RWPE1 (cell line): ENCODE data around the gene EEA1.

Experiments used
- CTCF ChIA-PET: fragments of 350-600 bp; sonication (Branson Sonifier 250); formaldehyde crosslinking; extraction: SDS; loops from one replicate; lab custom pipeline; 2021; lab: Yijun Ruan, JAX
- POLR2A ChIA-PET: fragments of 400-600 bp; formaldehyde crosslinking; extraction: SDS; loops from one replicate; lab custom pipeline; 2020; ENCODE audit warnings: antibody characterized with exemption; ENCODE audit not compliant: low non-redundant PET; lab: Yijun Ruan, JAX
- DNase-seq: peaks from one replicate; pipeline ENCODE4 v3.0.0; 2012; ENCODE audit warnings: low spot score
- H3K27ac ChIP-seq: fragments of 450-650 bp; 2 replicates; pipeline ENCODE4 v1.5.1; 2017
- CTCF ChIP-seq: fragments of 450-650 bp; conservative IDR thresholded peaks from 2 replicates; pipeline ENCODE4 v1.5.1; 2017; ENCODE audit warnings: low read depth, mild to moderate bottlenecking

Gene EEA1

GRCh38 chr12:92914170-92914569 is 14.9 kb downstream of the EEA1 start:
- ChIA-PET POLR2A (no interaction called here), CTCF (no interaction called here)
- no peak for DNase-seq
- H3K27ac ChIP-seq = peak overlapping the region; percentile 44; the same call in 1 of the 2 replicates
- no peak for TF ChIP-seq CTCF

GRCh38 chr12:92912672-92913071 is 16.4 kb downstream of the EEA1 start:
- TF ChIP-seq CTCF = no peak
- DNase-seq = no peak
- H3K27ac ChIP-seq = no peak overlapping the region
- CTCF ChIA-PET = no interaction called here
- POLR2A ChIA-PET = no interaction called here

GRCh38 chr12:92912052-92912451 is 17.0 kb downstream of the EEA1 start:
- no peak overlapping the region for H3K27ac ChIP-seq
- DNase-seq = peak; percentile 69
- CTCF ChIA-PET = no interaction called here
- POLR2A ChIA-PET = no interaction called here
- TF ChIP-seq CTCF = no peak

GRCh38 chr12:92911339-92911738 is 17.8 kb downstream of the EEA1 start:
- DNase-seq = no peak
- no peak overlapping the region for H3K27ac ChIP-seq
- ChIA-PET CTCF (interaction anchor here (0.7 kb wide), 1 partner anchor 493 kb away, joined by 4 read pairs; no protein-coding TSS in a partner anchor), POLR2A (no interaction called here)
- no peak for TF ChIP-seq CTCF

- DNase-seq = no peak
- no peak for TF ChIP-seq CTCF
- ChIA-PET CTCF (no interaction called here), POLR2A (no interaction called here)
- no peak overlapping the region for H3K27ac ChIP-seq
These were observed 21.0 kb downstream of the EEA1 start for GRCh38 chr12:92908108-92908507.

GRCh38 chr12:92905811-92906554 is 23.1 kb downstream of the EEA1 start:
- ChIA-PET POLR2A (no interaction called here), CTCF (interaction anchor here (0.6 kb wide), 1 partner anchor 189 kb away, joined by 4 read pairs; no protein-coding TSS in a partner anchor)
- peak overlapping the region; percentile 45 for H3K27ac ChIP-seq
- DNase-seq = no peak
- no peak for TF ChIP-seq CTCF
